H9 (cell line): ENCODE results near the gene GPC3. TPM values are rescaled to one million over a fixed set of nuclear protein-coding genes. Genes with fewer than 3 reads are reported as not detected.
A peak's percentile ranks its signal among the peaks of the same experiment; 100 is the strongest.

ENCODE experiments used
- DNase-seq: peaks from one replicate; pipeline ENCODE4 v3.0.0-alpha.2; 2017
- H2AFZ ChIP-seq: one replicate; pipeline ENCODE4 v1.6.1; 2013; ENCODE audit warnings: mild to moderate bottlenecking, low read length, control low read depth, moderate library complexity
- H2AK5ac ChIP-seq: 2 replicates; pipeline ENCODE4 v1.6.1; 2013; ENCODE audit warnings: low read length, control low read depth, mixed read lengths; ENCODE audit not compliant: insufficient read length
- H2BK120ac ChIP-seq: one replicate; pipeline ENCODE4 v1.6.1; 2013; ENCODE audit warnings: low read depth, mild to moderate bottlenecking, low read length, control low read depth, inconsistent platforms; ENCODE audit not compliant: poor library complexity, severe bottlenecking
- H2BK12ac ChIP-seq: 2 replicates; pipeline ENCODE4 v1.6.1; 2013; ENCODE audit warnings: low read length, control low read depth, mixed read lengths, low read depth; ENCODE audit not compliant: insufficient read length
- H2BK15ac ChIP-seq: 2 replicates; pipeline ENCODE4 v1.6.1; 2013; ENCODE audit warnings: low read depth, low read length, control low read depth
- H2BK20ac ChIP-seq: one replicate; pipeline ENCODE4 v1.6.1; 2013; ENCODE audit warnings: low read depth, mild to moderate bottlenecking, low read length, control low read depth, inconsistent platforms; ENCODE audit not compliant: poor library complexity, severe bottlenecking
- H2BK5ac ChIP-seq: 2 replicates; pipeline ENCODE4 v1.6.1; 2013; ENCODE audit warnings: low read length, control low read depth, mixed read lengths; ENCODE audit not compliant: insufficient read length
- H3K14ac ChIP-seq: 2 replicates; pipeline ENCODE4 v1.6.1; 2013; ENCODE audit warnings: low read length, control low read depth; ENCODE audit not compliant: insufficient read depth
- H3K18ac ChIP-seq: 2 replicates; pipeline ENCODE4 v1.6.1; 2013; ENCODE audit warnings: low read depth, mild to moderate bottlenecking, mixed read lengths, low read length, control low read depth; ENCODE audit not compliant: insufficient read length
- H3K23ac ChIP-seq: 2 replicates; pipeline ENCODE4 v1.6.1; 2013; ENCODE audit warnings: low read length, control low read depth, mixed read lengths, low read depth; ENCODE audit not compliant: insufficient read length
- H3K23me2 ChIP-seq: 2 replicates; pipeline ENCODE4 v1.6.1; 2013; ENCODE audit warnings: low read depth, mild to moderate bottlenecking, mixed read lengths, low read length, control low read depth; ENCODE audit not compliant: insufficient read length, poor library complexity, severe bottlenecking
- H3K27ac ChIP-seq: 2 replicates; pipeline ENCODE4 v1.5.1; 2013; ENCODE audit warnings: low read length, control low read depth, mixed read lengths, low read depth; ENCODE audit not compliant: insufficient read length
- H3K27me3 ChIP-seq: 2 replicates; pipeline ENCODE4 v1.6.1; 2013; ENCODE audit warnings: low read length, control low read depth, inconsistent platforms; ENCODE audit not compliant: insufficient read depth
- H3K4ac ChIP-seq: 2 replicates; pipeline ENCODE4 v1.6.1; 2013; ENCODE audit warnings: low read depth, mild to moderate bottlenecking, control low read depth, inconsistent platforms, low read length, moderate library complexity
- H3K4me1 ChIP-seq: 2 replicates; pipeline ENCODE4 v1.6.1; 2013; ENCODE audit warnings: low read length, control low read depth, inconsistent platforms; ENCODE audit not compliant: insufficient read depth
- H3K4me2 ChIP-seq: 2 replicates; pipeline ENCODE4 v1.6.1; 2013; ENCODE audit warnings: low read length, control low read depth, mixed read lengths; ENCODE audit not compliant: insufficient read length, insufficient read depth
- H3K56ac ChIP-seq: 2 replicates; pipeline ENCODE4 v1.6.1; 2013; ENCODE audit warnings: low read depth, mild to moderate bottlenecking, mixed read lengths, low read length, control low read depth; ENCODE audit not compliant: insufficient read length
- H3K79me1 ChIP-seq: 2 replicates; pipeline ENCODE4 v1.6.1; 2013; ENCODE audit warnings: low read depth, mild to moderate bottlenecking, moderate library complexity, low read length, control low read depth, inconsistent platforms; ENCODE audit not compliant: insufficient read depth, poor library complexity, severe bottlenecking
- H3K79me2 ChIP-seq: 2 replicates; pipeline ENCODE4 v1.6.1; 2013; ENCODE audit warnings: low read length, control low read depth, inconsistent platforms; ENCODE audit not compliant: insufficient read depth
- H3K9ac ChIP-seq: 2 replicates; pipeline ENCODE4 v1.6.1; 2013; ENCODE audit warnings: low read length, control low read depth, mixed read lengths; ENCODE audit not compliant: insufficient read length; ENCODE audit errors: extremely low read depth
- H3K9me3 ChIP-seq: one replicate; pipeline ENCODE4 v1.6.1; 2013; ENCODE audit warnings: low read depth, low read length, inconsistent platforms; ENCODE audit not compliant: control insufficient read depth
- H3T11ph ChIP-seq: one replicate; pipeline ENCODE4 v1.6.1; 2013; ENCODE audit warnings: mild to moderate bottlenecking, low read length, control low read depth, inconsistent platforms
- H4K20me1 ChIP-seq: one replicate; pipeline ENCODE4 v1.6.1; 2013; ENCODE audit not compliant: control insufficient read depth, insufficient read length, insufficient read depth
- H4K5ac ChIP-seq: 2 replicates; pipeline ENCODE4 v1.6.1; 2013; ENCODE audit warnings: low read depth, mild to moderate bottlenecking, mixed read lengths, low read length, control low read depth; ENCODE audit not compliant: insufficient read length
- H4K8ac ChIP-seq: replicated peaks from 2 replicates; pipeline ENCODE4 v1.6.1; 2013; ENCODE audit warnings: low read length, control low read depth, mixed read lengths, low read depth; ENCODE audit not compliant: insufficient read length
- H4K91ac ChIP-seq: 2 replicates; pipeline ENCODE4 v1.6.1; 2013; ENCODE audit warnings: low read depth, mild to moderate bottlenecking, moderate library complexity, mixed read lengths, low read length, control low read depth; ENCODE audit not compliant: insufficient read length
- H3K27ac Mint-ChIP-seq, 3 experiments: 2 replicates in 2 of 3; 3 replicates in 1 of 3; pipeline ENCODE4 v1.8.0; 2020 to 2021; ENCODE audit warnings: mixed read lengths in 3 of 3, mild to moderate bottlenecking in 1 of 3, moderate library complexity in 1 of 3
- H3K27me3 Mint-ChIP-seq: 2 replicates; pipeline ENCODE4 v1.8.0; 2021; ENCODE audit warnings: low read depth, mild to moderate bottlenecking, moderate library complexity, mixed read lengths
- H3K36me3 Mint-ChIP-seq, 3 experiments: 2 replicates in 2 of 3; 3 replicates in 1 of 3; pipeline ENCODE4 v1.8.0; 2020 to 2021; ENCODE audit warnings: low read depth in 3 of 3, mixed read lengths in 3 of 3; ENCODE audit not compliant: insufficient read depth in 1 of 3
- H3K4me1 Mint-ChIP-seq, 2 experiments: 2 replicates each; pipeline ENCODE4 v1.8.0; 2020; ENCODE audit warnings: mixed read lengths in 2 of 2
- H3K4me3 Mint-ChIP-seq, 2 experiments: 2 replicates in 1 of 2; 3 replicates in 1 of 2; pipeline ENCODE4 v1.8.0; 2020 to 2021; ENCODE audit warnings: mild to moderate bottlenecking in 2 of 2, mixed read lengths in 2 of 2, moderate library complexity in 1 of 2
- H3K9me3 Mint-ChIP-seq, 2 experiments: 2 replicates in 1 of 2; 3 replicates in 1 of 2; pipeline ENCODE4 v1.8.0; 2020; ENCODE audit warnings: mild to moderate bottlenecking in 2 of 2, mixed read lengths in 2 of 2, moderate library complexity in 1 of 2
- WGBS: extraction: QIAGEN DNeasy Blood & Tissue Kit; methylation state at CpG from one replicate; pipeline ENCODE4 v1.1.7; 2013; ENCODE audit warnings: missing lambda C conversion rate, low lambda C conversion rate, mixed read lengths; ENCODE audit not compliant: insufficient read length; ENCODE audit errors: extremely low coverage; 5-methylcytosine and 5-hydroxymethylcytosine counted together
- total RNA-seq: library from RNA; stranded (reverse); gene quantifications from 2 replicates; pipeline ENCODE4 v1.2.1, GENCODE V29; 2021
- TF ChIP-seq, protein P1 (sequence below): fragments of 200-600 bp; sonication (generic); conservative IDR thresholded peaks from 3 replicates; pipeline ENCODE4 v1.8.0; 2021; ENCODE audit warnings: antibody characterized with exemption, mild to moderate bottlenecking

GPC3 gene
- total RNA-seq, 1 experiment from 2014 or later, result 108 TPM

- H3K18ac ChIP-seq, result no peak overlapping the region
- H3K9me3 ChIP-seq, result no peaks in the 10 kb centered on the region
- H2BK5ac ChIP-seq, result no peak overlapping the region
- TF ChIP-seq, protein P1, sequence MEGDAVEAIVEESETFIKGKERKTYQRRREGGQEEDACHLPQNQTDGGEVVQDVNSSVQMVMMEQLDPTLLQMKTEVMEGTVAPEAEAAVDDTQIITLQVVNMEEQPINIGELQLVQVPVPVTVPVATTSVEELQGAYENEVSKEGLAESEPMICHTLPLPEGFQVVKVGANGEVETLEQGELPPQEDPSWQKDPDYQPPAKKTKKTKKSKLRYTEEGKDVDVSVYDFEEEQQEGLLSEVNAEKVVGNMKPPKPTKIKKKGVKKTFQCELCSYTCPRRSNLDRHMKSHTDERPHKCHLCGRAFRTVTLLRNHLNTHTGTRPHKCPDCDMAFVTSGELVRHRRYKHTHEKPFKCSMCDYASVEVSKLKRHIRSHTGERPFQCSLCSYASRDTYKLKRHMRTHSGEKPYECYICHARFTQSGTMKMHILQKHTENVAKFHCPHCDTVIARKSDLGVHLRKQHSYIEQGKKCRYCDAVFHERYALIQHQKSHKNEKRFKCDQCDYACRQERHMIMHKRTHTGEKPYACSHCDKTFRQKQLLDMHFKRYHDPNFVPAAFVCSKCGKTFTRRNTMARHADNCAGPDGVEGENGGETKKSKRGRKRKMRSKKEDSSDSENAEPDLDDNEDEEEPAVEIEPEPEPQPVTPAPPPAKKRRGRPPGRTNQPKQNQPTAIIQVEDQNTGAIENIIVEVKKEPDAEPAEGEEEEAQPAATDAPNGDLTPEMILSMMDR, result no peak
- H3T11ph ChIP-seq, result no peak overlapping the region
- no peak overlapping the region for H4K8ac ChIP-seq
- no peak overlapping the region for H2AFZ ChIP-seq
- H3K4me2 ChIP-seq, result no peak overlapping the region
- no peak for DNase-seq
- no peak overlapping the region for H3K27ac ChIP-seq
- H3K23ac ChIP-seq, result no peak overlapping the region
- no peaks in the 10 kb centered on the region for H3K79me1 ChIP-seq
- no peak overlapping the region for H2AK5ac ChIP-seq
- no peak overlapping the region for H4K5ac ChIP-seq
- H4K91ac ChIP-seq, result no peak overlapping the region
- peaks cover 16% of the 10 kb centered on the region for H3K4me1 ChIP-seq
- no peaks in the 10 kb centered on the region for H3K9me3 Mint-ChIP-seq
- H4K20me1 ChIP-seq, result no peaks in the 10 kb centered on the region
- no peaks in the 10 kb centered on the region for H3K27me3 Mint-ChIP-seq
- no peak overlapping the region for H3K4ac ChIP-seq
- no peak overlapping the region for H2BK120ac ChIP-seq
- H3K23me2 ChIP-seq, result no peaks in the 10 kb centered on the region
- H3K56ac ChIP-seq, result no peak overlapping the region
- H2BK12ac ChIP-seq, result no peak overlapping the region
- H3K4me1 Mint-ChIP-seq, result peaks cover 46 to 56% of the 10 kb centered on the region in 2 experiments
- no peak overlapping the region for H2BK20ac ChIP-seq
- WGBS, result no CpG with 5 or more reads among the region's 5 CpGs
- H2BK15ac ChIP-seq, result no peak overlapping the region
- H3K27me3 ChIP-seq, result no peaks in the 10 kb centered on the region
- H3K14ac ChIP-seq, result no peak overlapping the region
- H3K36me3 Mint-ChIP-seq, result peaks cover 0 to 4% (median 0%) of the 10 kb centered on the region in 3 experiments; a peak in 3 of 7 replicates
- peak overlapping the region in 1 of 3 experiments; percentile 44; a peak in 1 of 7 replicates for H3K27ac Mint-ChIP-seq
- no peak overlapping the region for H3K4me3 Mint-ChIP-seq
- H3K9ac ChIP-seq, result no peak overlapping the region
- no peaks in the 10 kb centered on the region for H3K79me2 ChIP-seq
Measured at GRCh38 chrX:133669214-133669613, 316.2 kb downstream of the GPC3 start.
